ENCODE data around the gene ADCY7.

ADCY7 gene

GRCh38 chr16:50351116-50351515 is 84.8 kb downstream of the ADCY7 start:
- no peak for DNase-seq

DNA sequence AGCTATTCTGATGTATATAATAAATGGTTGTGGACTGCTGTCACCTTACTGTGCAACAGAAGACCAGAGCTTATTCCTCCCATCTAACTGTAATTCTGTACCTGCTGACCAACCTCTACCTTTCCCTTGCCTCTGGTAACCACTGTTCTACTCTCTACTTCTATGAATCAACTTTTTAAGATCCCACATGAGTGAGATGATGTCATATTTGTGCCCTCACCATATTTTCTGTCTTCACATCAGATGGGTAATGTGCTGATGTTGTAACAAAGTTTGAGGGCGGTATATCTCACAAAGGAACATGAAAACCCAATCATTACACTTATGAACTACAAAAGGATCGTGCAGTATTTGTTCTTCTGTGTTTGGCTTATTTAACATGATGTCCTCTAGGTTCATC is 85.6 kb downstream of the ADCY7 start:
- no peak for DNase-seq

GRCh38 chr16:50354082-50354481 is 87.7 kb downstream of the ADCY7 start:
- no peak for DNase-seq

DNA sequence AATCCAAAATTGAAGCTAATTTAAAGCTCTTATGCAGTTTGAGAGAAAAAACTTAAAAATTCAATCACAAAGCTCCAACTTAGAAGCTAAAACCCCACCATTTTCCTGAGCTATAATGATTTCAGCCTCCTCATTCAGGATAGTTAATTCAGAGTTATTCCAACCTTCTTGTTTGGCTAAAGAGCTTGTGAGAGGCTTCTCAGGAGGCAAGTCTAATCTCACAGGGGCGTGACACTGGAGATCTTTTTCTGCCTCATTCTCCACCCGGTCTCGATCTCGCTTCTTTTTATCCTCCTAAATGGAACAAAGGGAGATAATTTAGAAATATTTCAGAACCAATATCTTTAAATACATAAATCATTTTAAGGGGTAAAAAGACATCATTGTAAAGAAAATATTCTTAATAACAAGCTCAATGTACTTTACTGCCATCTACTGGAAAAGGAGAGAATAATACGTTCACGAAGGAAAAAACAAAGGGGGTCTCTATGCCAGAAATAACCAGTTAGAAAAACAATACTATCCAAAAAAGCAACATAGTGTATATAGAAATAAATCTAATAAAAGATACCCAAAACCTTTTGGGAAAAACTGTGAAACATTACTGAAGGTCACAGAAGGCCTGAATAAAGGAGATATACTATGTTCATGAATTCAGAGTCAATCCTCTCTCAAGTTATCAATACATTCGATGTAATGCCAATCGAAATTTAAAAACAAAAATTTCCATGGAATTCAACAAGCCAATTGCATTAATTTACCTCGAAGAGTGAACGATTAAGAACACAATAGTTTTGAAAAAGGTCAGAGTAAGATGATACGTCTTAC is 88.5 kb downstream of the ADCY7 start:
- DNase-seq, result peak in 1 of 2 donors; percentile 25

DNA sequence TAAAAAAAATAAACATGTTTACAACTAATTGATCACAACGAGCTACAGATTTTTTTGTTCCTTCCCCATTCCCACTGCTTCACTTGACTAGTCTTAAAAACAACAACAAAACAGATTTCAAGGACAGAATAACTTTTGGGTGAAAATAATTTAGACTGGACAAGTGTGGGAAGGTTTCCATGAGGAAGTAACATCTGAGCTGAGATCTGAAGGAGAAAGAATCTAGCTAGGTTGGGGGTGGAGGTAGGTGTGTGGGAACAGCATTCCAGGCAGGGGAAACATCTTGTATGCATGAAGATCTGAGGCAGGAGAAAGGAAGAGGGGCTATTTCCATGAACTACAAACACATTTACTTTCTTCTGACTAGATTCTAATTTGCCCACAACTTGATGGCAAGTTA is 93.3 kb downstream of the ADCY7 start:
- DNase-seq, result no peak

GRCh38 chr16:50360033-50360778 is 93.9 kb downstream of the ADCY7 start:
- no peak for DNase-seq

GRCh38 chr16:50360779-50361178 is 94.4 kb downstream of the ADCY7 start:
- no peak for DNase-seq

DNA sequence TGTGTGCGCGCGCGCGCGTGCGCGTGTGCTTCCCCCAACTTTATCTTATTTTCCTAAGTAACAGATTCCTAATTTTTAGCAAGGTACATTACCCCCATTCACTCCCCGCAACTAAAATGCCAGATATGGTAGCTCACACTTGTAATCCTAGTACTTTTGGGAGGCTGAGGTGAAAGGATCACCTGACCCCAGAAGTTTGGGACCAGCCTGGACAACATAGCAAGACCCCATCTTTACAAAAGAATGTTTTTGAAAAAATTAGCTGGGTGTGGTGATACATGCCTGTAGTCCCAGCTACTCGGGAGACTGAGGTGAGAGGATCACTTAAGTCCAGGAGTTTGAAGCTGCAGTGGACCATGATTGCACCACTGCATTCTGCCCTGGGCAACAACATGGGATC is 97.3 kb downstream of the ADCY7 start:
- no peak for DNase-seq

DNA sequence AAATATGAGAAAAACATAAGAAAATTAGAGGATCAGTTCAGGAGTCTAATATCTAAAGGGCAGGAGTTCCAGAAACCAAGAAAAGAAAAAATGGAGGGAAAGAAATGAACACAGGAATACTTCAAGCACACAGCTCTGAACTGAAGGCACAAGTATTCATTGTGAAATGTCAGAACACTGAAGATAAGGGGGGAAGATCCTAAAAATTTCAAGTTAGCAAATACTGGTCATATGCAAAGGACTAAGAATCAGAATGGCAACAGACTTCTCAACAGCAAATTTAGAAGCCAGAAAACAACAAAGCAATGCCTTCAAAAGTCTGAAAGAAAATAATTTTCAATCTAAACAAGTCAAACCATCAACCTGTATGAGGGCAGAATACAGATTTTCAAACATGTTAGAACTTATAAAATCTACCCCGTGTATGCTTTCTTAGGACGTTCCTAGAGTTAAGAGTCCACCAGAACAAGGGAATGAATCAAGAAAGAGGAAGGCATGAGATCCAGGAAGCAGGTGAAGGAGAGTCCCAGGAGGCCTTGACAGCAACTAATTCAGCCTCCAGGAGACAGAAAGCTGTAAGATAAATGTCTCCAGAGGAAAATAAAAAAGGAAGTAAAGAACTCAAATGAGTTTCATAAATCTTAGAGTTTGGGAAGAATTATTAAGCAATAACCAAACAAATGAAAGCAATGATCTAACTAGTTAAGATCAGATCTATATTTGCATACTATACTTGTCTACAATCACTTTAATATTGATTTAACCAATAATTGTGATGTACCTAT is 99.6 kb downstream of the ADCY7 start:
- DNase-seq, result peak in 1 of 2 donors; percentile 16

Data from bone marrow (tissue), 2 donors.